ENCODE results near the gene ESYT2.

ESYT2 gene

GRCh38 chr7:158798741-158799140 lies 30.6 kb downstream of the ESYT2 start:
- H3K36me3 ChIP-seq (ENCODE audit: control insufficient read depth in 2 of 2, insufficient read depth in 2 of 2, low read length in 2 of 2), result peaks cover 19 to 27% of the 10 kb centered on the region in 2 donors

GRCh38 chr7:158796667-158797066 lies 32.6 kb downstream of the ESYT2 start:
- Histone ChIP-seq H3K36me3 (ENCODE audit: control insufficient read depth in 2 of 2, insufficient read depth in 2 of 2, low read length in 2 of 2) (peaks cover 23 to 30% of the 10 kb centered on the region in 2 donors), H3K4me1 (ENCODE audit: control insufficient read depth, insufficient read depth, low read length) (peaks cover 26% of the 10 kb centered on the region), H3K27me3 (ENCODE audit: control insufficient read depth in 1 of 2, insufficient read depth in 2 of 2, low read length in 2 of 2) (no peaks in the 10 kb centered on the region)

More at GRCh38 chr7:158798741-158799140, 30.6 kb downstream of the ESYT2 start:
- Histone ChIP-seq H3K9me3 (ENCODE audit: control insufficient read depth in 2 of 2, low read length in 2 of 2) (no peaks in the 10 kb centered on the region), H3K4me3 (ENCODE audit: low read length in 2 of 2) (no peak overlapping the region), H3K27ac (ENCODE audit: low read length) (no peak overlapping the region), H3K9ac (ENCODE audit: low read length in 2 of 2) (no peak overlapping the region), H3K4me1 (ENCODE audit: control insufficient read depth, insufficient read depth, low read length) (peaks cover 36% of the 10 kb centered on the region), H3K27me3 (ENCODE audit: control insufficient read depth in 1 of 2, insufficient read depth in 2 of 2, low read length in 2 of 2) (no peaks in the 10 kb centered on the region)

GRCh38 chr7:158795272-158795671 lies 34.0 kb downstream of the ESYT2 start:
- Histone ChIP-seq H3K27ac (ENCODE audit: low read length) (no peak overlapping the region), H3K4me3 (ENCODE audit: low read length in 2 of 2) (no peak overlapping the region), H3K36me3 (ENCODE audit: control insufficient read depth in 2 of 2, insufficient read depth in 2 of 2, low read length in 2 of 2) (peaks cover 32 to 38% of the 10 kb centered on the region in 2 donors), H3K9me3 (ENCODE audit: control insufficient read depth in 2 of 2, low read length in 2 of 2) (no peaks in the 10 kb centered on the region), H3K27me3 (ENCODE audit: control insufficient read depth in 1 of 2, insufficient read depth in 2 of 2, low read length in 2 of 2) (no peaks in the 10 kb centered on the region), H3K4me1 (ENCODE audit: control insufficient read depth, insufficient read depth, low read length) (peaks cover 23% of the 10 kb centered on the region), H3K9ac (ENCODE audit: low read length in 2 of 2) (no peak overlapping the region)

More at GRCh38 chr7:158796667-158797066, 32.6 kb downstream of the ESYT2 start:
- H3K9ac ChIP-seq (ENCODE audit: low read length in 2 of 2), result no peak overlapping the region
- no peaks in the 10 kb centered on the region for H3K9me3 ChIP-seq (ENCODE audit: control insufficient read depth in 2 of 2, low read length in 2 of 2)
- no peak overlapping the region for H3K4me3 ChIP-seq (ENCODE audit: low read length in 2 of 2)
- H3K27ac ChIP-seq (ENCODE audit: low read length), result no peak overlapping the region

GRCh38 chr7:158791107-158791506 lies 38.2 kb downstream of the ESYT2 start:
- no peaks in the 10 kb centered on the region for H3K27me3 ChIP-seq (ENCODE audit: control insufficient read depth in 1 of 2, insufficient read depth in 2 of 2, low read length in 2 of 2)
- no peak overlapping the region for H3K27ac ChIP-seq (ENCODE audit: low read length)
- H3K4me3 ChIP-seq (ENCODE audit: low read length in 2 of 2), result no peak overlapping the region
- peaks cover 25 to 39% of the 10 kb centered on the region in 2 donors for H3K36me3 ChIP-seq (ENCODE audit: control insufficient read depth in 2 of 2, insufficient read depth in 2 of 2, low read length in 2 of 2)
- H3K9me3 ChIP-seq (ENCODE audit: control insufficient read depth in 2 of 2, low read length in 2 of 2), result no peaks in the 10 kb centered on the region
- H3K4me1 ChIP-seq (ENCODE audit: control insufficient read depth, insufficient read depth, low read length), result peaks cover 13% of the 10 kb centered on the region
- no peak overlapping the region for H3K9ac ChIP-seq (ENCODE audit: low read length in 2 of 2)

- no peak overlapping the region for H3K9ac ChIP-seq (ENCODE audit: low read length in 2 of 2)
- H3K4me3 ChIP-seq (ENCODE audit: low read length in 2 of 2), result no peak overlapping the region
- no peaks in the 10 kb centered on the region for H3K27me3 ChIP-seq (ENCODE audit: control insufficient read depth in 1 of 2, insufficient read depth in 2 of 2, low read length in 2 of 2)
- H3K27ac ChIP-seq (ENCODE audit: low read length), result no peak overlapping the region
- no peaks in the 10 kb centered on the region for H3K9me3 ChIP-seq (ENCODE audit: control insufficient read depth in 2 of 2, low read length in 2 of 2)
- peaks cover 19 to 32% of the 10 kb centered on the region in 2 donors for H3K36me3 ChIP-seq (ENCODE audit: control insufficient read depth in 2 of 2, insufficient read depth in 2 of 2, low read length in 2 of 2)
- peaks cover under 1% of the 10 kb centered on the region for H3K4me1 ChIP-seq (ENCODE audit: control insufficient read depth, insufficient read depth, low read length)
Observed at GRCh38 chr7:158789842-158790241, 39.5 kb downstream of the ESYT2 start.

GRCh38 chr7:158786898-158787297 lies 42.4 kb downstream of the ESYT2 start:
- no peak overlapping the region for H3K4me3 ChIP-seq (ENCODE audit: low read length in 2 of 2)
- H3K27me3 ChIP-seq (ENCODE audit: control insufficient read depth in 1 of 2, insufficient read depth in 2 of 2, low read length in 2 of 2), result no peaks in the 10 kb centered on the region
- H3K4me1 ChIP-seq (ENCODE audit: control insufficient read depth, insufficient read depth, low read length), result peaks cover 21% of the 10 kb centered on the region
- no peak overlapping the region for H3K27ac ChIP-seq (ENCODE audit: low read length)
- peaks cover 17 to 28% of the 10 kb centered on the region in 2 donors for H3K36me3 ChIP-seq (ENCODE audit: control insufficient read depth in 2 of 2, insufficient read depth in 2 of 2, low read length in 2 of 2)
- H3K9me3 ChIP-seq (ENCODE audit: control insufficient read depth in 2 of 2, low read length in 2 of 2), result no peaks in the 10 kb centered on the region
- no peak overlapping the region for H3K9ac ChIP-seq (ENCODE audit: low read length in 2 of 2)

GRCh38 chr7:158784270-158784669 lies 45.0 kb downstream of the ESYT2 start:
- Histone ChIP-seq H3K9ac (ENCODE audit: low read length in 2 of 2) (no peak overlapping the region), H3K27ac (ENCODE audit: low read length) (peak overlapping the region; percentile 83), H3K4me1 (ENCODE audit: control insufficient read depth, insufficient read depth, low read length) (peaks cover 30% of the 10 kb centered on the region), H3K4me3 (ENCODE audit: low read length in 2 of 2) (no peak overlapping the region), H3K27me3 (ENCODE audit: control insufficient read depth in 1 of 2, insufficient read depth in 2 of 2, low read length in 2 of 2) (no peaks in the 10 kb centered on the region), H3K9me3 (ENCODE audit: control insufficient read depth in 2 of 2, low read length in 2 of 2) (no peaks in the 10 kb centered on the region), H3K36me3 (ENCODE audit: control insufficient read depth in 2 of 2, insufficient read depth in 2 of 2, low read length in 2 of 2) (peaks cover 21 to 25% of the 10 kb centered on the region in 2 donors)

- H3K4me3 ChIP-seq (ENCODE audit: low read length in 2 of 2), result peak overlapping the region; percentile 49 to 62
- no peaks in the 10 kb centered on the region for H3K9me3 ChIP-seq (ENCODE audit: control insufficient read depth in 2 of 2, low read length in 2 of 2)
- peak overlapping the region; percentile 83 for H3K27ac ChIP-seq (ENCODE audit: low read length)
- peaks cover 19 to 25% of the 10 kb centered on the region in 2 donors for H3K36me3 ChIP-seq (ENCODE audit: control insufficient read depth in 2 of 2, insufficient read depth in 2 of 2, low read length in 2 of 2)
- H3K27me3 ChIP-seq (ENCODE audit: control insufficient read depth in 1 of 2, insufficient read depth in 2 of 2, low read length in 2 of 2), result no peaks in the 10 kb centered on the region
- H3K9ac ChIP-seq (ENCODE audit: low read length in 2 of 2), result peak overlapping the region; percentile 36 to 52
- H3K4me1 ChIP-seq (ENCODE audit: control insufficient read depth, insufficient read depth, low read length), result peaks cover 32% of the 10 kb centered on the region
Observed at GRCh38 chr7:158783595-158783994, 45.7 kb downstream of the ESYT2 start.

- H3K4me3 ChIP-seq (ENCODE audit: low read length in 2 of 2), result peak overlapping the region; percentile 49 to 62
- H3K9ac ChIP-seq (ENCODE audit: low read length in 2 of 2), result peak overlapping the region; percentile 36 to 55
- peak overlapping the region; percentile 83 for H3K27ac ChIP-seq (ENCODE audit: low read length)
Observed at GRCh38 chr7:158782761-158783401, 46.4 kb downstream of the ESYT2 start.

GRCh38 chr7:158781974-158782664 lies 47.2 kb downstream of the ESYT2 start:
- H3K27ac ChIP-seq (ENCODE audit: low read length), result peak overlapping the region; percentile 83
- peaks cover 32% of the 10 kb centered on the region for H3K4me1 ChIP-seq (ENCODE audit: control insufficient read depth, insufficient read depth, low read length)
- H3K9me3 ChIP-seq (ENCODE audit: control insufficient read depth in 2 of 2, low read length in 2 of 2), result no peaks in the 10 kb centered on the region
- no peak overlapping the region for H3K4me3 ChIP-seq (ENCODE audit: low read length in 2 of 2)
- H3K9ac ChIP-seq (ENCODE audit: low read length in 2 of 2), result no peak overlapping the region
- H3K36me3 ChIP-seq (ENCODE audit: control insufficient read depth in 2 of 2, insufficient read depth in 2 of 2, low read length in 2 of 2), result peaks cover 16 to 29% of the 10 kb centered on the region in 2 donors
- no peaks in the 10 kb centered on the region for H3K27me3 ChIP-seq (ENCODE audit: control insufficient read depth in 1 of 2, insufficient read depth in 2 of 2, low read length in 2 of 2)

More at GRCh38 chr7:158782761-158783401, 46.4 kb downstream of the ESYT2 start:
- no peaks in the 10 kb centered on the region for H3K9me3 ChIP-seq (ENCODE audit: control insufficient read depth in 2 of 2, low read length in 2 of 2)
- peaks cover 32% of the 10 kb centered on the region for H3K4me1 ChIP-seq (ENCODE audit: control insufficient read depth, insufficient read depth, low read length)
- peaks cover 16 to 25% of the 10 kb centered on the region in 2 donors for H3K36me3 ChIP-seq (ENCODE audit: control insufficient read depth in 2 of 2, insufficient read depth in 2 of 2, low read length in 2 of 2)
- no peaks in the 10 kb centered on the region for H3K27me3 ChIP-seq (ENCODE audit: control insufficient read depth in 1 of 2, insufficient read depth in 2 of 2, low read length in 2 of 2)
